Neuronal stem cell (in vitro differentiated cells): ENCODE results near the gene C18orf32.

Experiments
- DNase-seq: peaks from one replicate; pipeline ENCODE4 v3.0.0-alpha.2; 2013; ENCODE audit warnings: low spot score
- H2AFZ ChIP-seq: one replicate; pipeline ENCODE4 v1.6.1; 2013; ENCODE audit warnings: mild to moderate bottlenecking, low read length, inconsistent platforms
- H2AK5ac ChIP-seq: 2 replicates; pipeline ENCODE4 v1.6.1; 2013; ENCODE audit warnings: low read depth, mild to moderate bottlenecking, inconsistent platforms, low read length, moderate library complexity, mixed read lengths
- H2BK120ac ChIP-seq: 2 replicates; pipeline ENCODE4 v1.6.1; 2013; ENCODE audit warnings: low read depth, mild to moderate bottlenecking, inconsistent platforms, low read length, moderate library complexity, mixed read lengths
- H2BK12ac ChIP-seq: one replicate; pipeline ENCODE4 v1.6.1; 2013; ENCODE audit warnings: low read length, inconsistent platforms
- H2BK15ac ChIP-seq: 2 replicates; pipeline ENCODE4 v1.6.1; 2013; ENCODE audit warnings: mild to moderate bottlenecking, low read length, inconsistent platforms, mixed read lengths
- H2BK5ac ChIP-seq: one replicate; pipeline ENCODE4 v1.6.1; 2013; ENCODE audit warnings: inconsistent platforms, mild to moderate bottlenecking, low read length, moderate library complexity
- H3K14ac ChIP-seq: one replicate; pipeline ENCODE4 v1.6.1; 2013; ENCODE audit warnings: low read length, inconsistent platforms
- H3K18ac ChIP-seq: 2 replicates; pipeline ENCODE4 v1.6.1; 2013; ENCODE audit warnings: low read length, inconsistent platforms
- H3K23ac ChIP-seq: 2 replicates; pipeline ENCODE4 v1.6.1; 2013; ENCODE audit warnings: low read depth, mild to moderate bottlenecking, mixed read lengths, low read length, inconsistent platforms; ENCODE audit not compliant: poor library complexity
- H3K27ac ChIP-seq: replicated peaks from 3 replicates; pipeline ENCODE4 v1.5.1; 2013; ENCODE audit warnings: low read length, inconsistent platforms
- H3K27me3 ChIP-seq, 3 experiments: 2 replicates each; pipeline ENCODE4 v1.6.1; 2013; ENCODE audit warnings: low read length in 3 of 3, mild to moderate bottlenecking in 2 of 3, inconsistent platforms in 1 of 3, low read depth in 1 of 3, mixed read lengths in 1 of 3, moderate library complexity in 1 of 3; ENCODE audit not compliant: control insufficient read depth in 3 of 3, insufficient read depth in 3 of 3
- H3K36me3 ChIP-seq, 2 donors: replicated peaks in 1 of 2; 2 replicates each; pipeline ENCODE4 v1.6.1; 2013; ENCODE audit warnings: low read length in 2 of 2; ENCODE audit not compliant: control insufficient read depth in 2 of 2, insufficient read depth in 2 of 2
- H3K4ac ChIP-seq: 2 replicates; pipeline ENCODE4 v1.6.1; 2013; ENCODE audit warnings: inconsistent platforms, mild to moderate bottlenecking, low read length, moderate library complexity
- H3K4me1 ChIP-seq, 2 donors: 1 replicate in 1 of 2; 2 replicates in 1 of 2; pipeline ENCODE4 v1.6.1; 2013; ENCODE audit warnings: low read length in 2 of 2, low read depth in 1 of 2; ENCODE audit not compliant: control insufficient read depth in 2 of 2, insufficient read depth in 1 of 2
- H3K4me2 ChIP-seq: one replicate; pipeline ENCODE4 v1.6.1; 2013; ENCODE audit warnings: mild to moderate bottlenecking, low read length, inconsistent platforms; ENCODE audit not compliant: insufficient read depth, poor library complexity, severe bottlenecking
- H3K4me3 ChIP-seq, 2 donors: 2 replicates each; pipeline ENCODE4 v1.5.1; 2013; ENCODE audit warnings: low read length in 2 of 2, mild to moderate bottlenecking in 2 of 2, inconsistent platforms in 1 of 2, moderate library complexity in 1 of 2
- H3K79me1 ChIP-seq: one replicate; pipeline ENCODE4 v1.6.1; 2013; ENCODE audit warnings: low read depth, mild to moderate bottlenecking, inconsistent platforms, low read length, moderate library complexity
- H3K9ac ChIP-seq: one replicate; pipeline ENCODE4 v1.6.1; 2013; ENCODE audit warnings: mild to moderate bottlenecking, low read depth, low read length, inconsistent platforms; ENCODE audit not compliant: poor library complexity
- H3K9me3 ChIP-seq, 2 donors: replicated peaks in 1 of 2; 2 replicates each; pipeline versions ENCODE3 to v1.6.1; 2013; ENCODE audit warnings: low read length in 2 of 2, mild to moderate bottlenecking in 2 of 2, inconsistent platforms in 1 of 2, low read depth in 1 of 2, mixed read lengths in 1 of 2, moderate library complexity in 1 of 2; ENCODE audit not compliant: control insufficient read depth in 2 of 2, insufficient read depth in 1 of 2
- H4K8ac ChIP-seq: one replicate; pipeline ENCODE4 v1.6.1; 2013; ENCODE audit warnings: low read depth, mild to moderate bottlenecking, inconsistent platforms, low read length, moderate library complexity
- H4K91ac ChIP-seq: one replicate; pipeline ENCODE4 v1.6.1; 2013; ENCODE audit warnings: low read length, low read depth, mild to moderate bottlenecking, inconsistent platforms; ENCODE audit not compliant: poor library complexity
- WGBS, 2 donors: extraction: QIAGEN DNeasy Blood & Tissue Kit; methylation state at CpG; one replicate each; pipeline ENCODE4 v1.1.7; 2013; ENCODE audit warnings: missing lambda C conversion rate in 2 of 2, mixed read lengths in 1 of 2; ENCODE audit not compliant: insufficient read length in 2 of 2, insufficient replicate concordance in 1 of 2; ENCODE audit errors: extremely low coverage in 2 of 2; 5-methylcytosine and 5-hydroxymethylcytosine counted together

Gene C18orf32

DNA sequence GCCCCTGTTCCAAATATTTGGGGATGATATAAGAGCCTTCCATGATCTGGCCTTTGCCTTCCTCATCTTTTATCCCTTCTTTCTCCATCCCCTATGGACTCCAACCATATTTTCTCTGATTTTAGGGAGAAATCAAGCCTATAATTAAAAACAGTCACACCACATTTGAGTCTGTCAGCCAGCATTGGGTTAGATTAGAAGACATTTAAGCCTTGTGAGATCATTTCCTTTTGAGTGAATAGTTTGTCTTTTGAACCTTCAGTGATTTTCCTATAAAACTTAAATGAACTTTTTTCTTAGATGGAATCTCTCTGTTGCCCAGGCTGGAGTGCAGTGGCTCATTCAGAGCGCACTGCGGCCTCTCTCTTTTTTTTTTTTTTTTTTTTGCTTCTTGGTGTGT lies 7.6 kb upstream of the C18orf32 start:
- Histone ChIP-seq H3K4me3 (no peak overlapping the region), H2BK5ac (no peak overlapping the region), H2AK5ac (no peak overlapping the region), H3K27me3 (peaks cover 0 to 46% (median 0%) of the 10 kb centered on the region in 3 experiments), H3K36me3 (peaks cover 10 to 21% of the 10 kb centered on the region in 2 donors), H3K79me1 (no peaks in the 10 kb centered on the region), H3K4me2 (no peak overlapping the region), H3K4ac (no peak overlapping the region), H2BK120ac (no peak overlapping the region), H2BK12ac (no peak overlapping the region), H3K9ac (no peak overlapping the region), H4K91ac (no peak overlapping the region), H3K4me1 (peaks cover 16 to 21% of the 10 kb centered on the region in 2 donors), H2BK15ac (no peak overlapping the region), H3K9me3 (no peaks in the 10 kb centered on the region), H3K14ac (no peak overlapping the region), H3K27ac (no peak overlapping the region), H3K18ac (no peak overlapping the region), H2AFZ (no peak overlapping the region), H4K8ac (no peak overlapping the region), H3K23ac (no peak overlapping the region)
- no peak for DNase-seq
- WGBS, 2 donors = no CpG with 5 or more reads among the region's 2 CpGs

DNA sequence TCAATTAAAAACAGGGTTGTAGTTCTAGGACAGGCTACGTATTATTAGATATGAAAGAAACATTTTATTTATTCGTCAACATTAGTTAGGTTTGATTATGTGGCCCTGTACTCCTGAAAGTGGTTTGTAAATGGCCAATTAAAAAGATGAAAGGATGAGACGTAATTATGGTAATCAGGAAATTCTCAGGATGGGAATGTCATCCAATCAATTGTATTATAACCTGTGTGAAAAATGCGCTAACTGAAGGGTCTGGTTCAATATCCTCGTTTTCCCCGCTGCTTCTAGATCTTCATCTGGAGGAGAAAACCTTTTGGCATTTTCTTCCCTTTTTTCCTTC lies 5.6 kb upstream of the C18orf32 start:
- no CpG with 5 or more reads among the region's 6 CpGs for WGBS, 2 donors

DNA sequence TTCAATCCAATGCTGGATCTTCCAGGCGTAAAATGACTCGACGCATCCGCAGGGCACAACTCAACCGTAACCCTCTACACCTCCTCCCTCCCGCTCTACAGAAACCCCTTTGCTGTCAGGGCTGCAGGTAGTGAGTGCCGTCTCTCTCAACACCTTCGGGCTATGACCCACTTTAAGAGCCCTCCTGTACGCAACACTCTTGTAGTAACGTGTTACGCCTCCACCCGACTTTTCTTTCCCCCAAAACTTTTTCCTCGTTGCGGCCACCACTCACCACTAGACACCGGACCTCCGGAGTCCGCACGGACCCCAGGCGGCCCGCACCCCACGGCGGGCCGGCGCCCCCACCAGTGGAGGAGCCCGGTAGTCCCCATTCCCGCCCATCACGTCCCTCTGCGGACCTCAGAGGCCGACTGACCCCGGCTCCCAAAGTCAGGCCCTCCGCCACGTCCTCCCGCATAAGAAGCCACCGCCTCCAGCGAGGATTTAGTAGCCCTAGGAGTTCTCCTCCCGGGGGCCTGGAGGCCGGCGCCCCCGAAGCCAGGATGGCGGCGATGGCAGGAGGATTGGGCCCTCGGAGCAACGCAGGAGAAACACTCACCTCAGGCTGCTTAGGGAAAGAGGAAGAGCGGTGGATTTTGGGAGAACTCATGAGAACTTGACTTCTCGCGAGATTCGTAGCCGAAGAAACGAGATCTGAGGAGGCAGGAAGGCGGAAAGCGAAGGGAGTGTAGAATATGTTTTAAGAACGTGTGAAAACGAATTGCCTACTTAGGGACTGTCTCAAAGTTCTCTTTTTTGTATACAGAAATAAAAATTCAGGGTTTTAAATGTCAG lies 5.0 kb upstream of the C18orf32 start, which contains the start of gene RPL17:
TSS of gene RPL17 (minus strand) at position 609 of the 837 bp plus-strand sequence.
- H2BK5ac ChIP-seq = no peak within 1 kb of the TSS
- peaks cover 0 to 26% (median 0%) of the 10 kb centered on the region in 3 experiments for H3K27me3 ChIP-seq
- WGBS, 2 donors = no CpG with 5 or more reads among the region's 53 CpGs
- H3K36me3 ChIP-seq = peaks cover 15 to 43% of the 10 kb centered on the region in 2 donors
- peak within 1 kb of the TSS; percentile 12 for H3K4ac ChIP-seq
- no peaks in the 10 kb centered on the region for H3K9me3 ChIP-seq
- H3K4me3 ChIP-seq = peak within 1 kb of the TSS; percentile 86 to 87
- DNase-seq = peak; percentile 98
- peak within 1 kb of the TSS; percentile 80 for H3K27ac ChIP-seq
- H2BK120ac ChIP-seq = no peak within 1 kb of the TSS
- no peak within 1 kb of the TSS for H2BK15ac ChIP-seq
- H3K9ac ChIP-seq = peak within 1 kb of the TSS; percentile 94
- H2AFZ ChIP-seq = peak within 1 kb of the TSS; percentile 79
- H3K79me1 ChIP-seq = no peaks in the 10 kb centered on the region
- peak within 1 kb of the TSS; percentile 82 for H4K91ac ChIP-seq
- H3K14ac ChIP-seq = peak within 1 kb of the TSS; percentile 63
- peak within 1 kb of the TSS; percentile 98 for H3K18ac ChIP-seq
- H3K4me1 ChIP-seq = peaks cover 8 to 25% of the 10 kb centered on the region in 2 donors
- H2AK5ac ChIP-seq = peak within 1 kb of the TSS; percentile 78
- peak within 1 kb of the TSS; percentile 66 for H3K4me2 ChIP-seq
- H4K8ac ChIP-seq = no peak within 1 kb of the TSS
- H3K23ac ChIP-seq = peak within 1 kb of the TSS; percentile 89
- H2BK12ac ChIP-seq = no peak within 1 kb of the TSS

More for the DNA sequence above, 5.6 kb upstream of the C18orf32 start:
- H2AFZ ChIP-seq = peak overlapping the region; percentile 62
- no peak overlapping the region for H4K8ac ChIP-seq
- no peaks in the 10 kb centered on the region for H3K79me1 ChIP-seq
- H2BK15ac ChIP-seq = no peak overlapping the region
- no peak overlapping the region for H3K23ac ChIP-seq
- peaks cover 8 to 21% of the 10 kb centered on the region in 2 donors for H3K4me1 ChIP-seq
- DNase-seq = no peak
- no peaks in the 10 kb centered on the region for H3K9me3 ChIP-seq
- no peak overlapping the region for H3K4me2 ChIP-seq
- no peak overlapping the region for H2BK12ac ChIP-seq
- H4K91ac ChIP-seq = no peak overlapping the region
- H2BK5ac ChIP-seq = no peak overlapping the region
- H3K27me3 ChIP-seq = peaks cover 0 to 28% (median 0%) of the 10 kb centered on the region in 3 experiments
- H3K18ac ChIP-seq = no peak overlapping the region
- H3K4me3 ChIP-seq = no peak overlapping the region
- no peak overlapping the region for H3K4ac ChIP-seq
- H3K9ac ChIP-seq = no peak overlapping the region
- no peak overlapping the region for H3K27ac ChIP-seq
- H3K36me3 ChIP-seq = peaks cover 15 to 41% of the 10 kb centered on the region in 2 donors
- no peak overlapping the region for H2BK120ac ChIP-seq
- no peak overlapping the region for H2AK5ac ChIP-seq
- no peak overlapping the region for H3K14ac ChIP-seq

DNA sequence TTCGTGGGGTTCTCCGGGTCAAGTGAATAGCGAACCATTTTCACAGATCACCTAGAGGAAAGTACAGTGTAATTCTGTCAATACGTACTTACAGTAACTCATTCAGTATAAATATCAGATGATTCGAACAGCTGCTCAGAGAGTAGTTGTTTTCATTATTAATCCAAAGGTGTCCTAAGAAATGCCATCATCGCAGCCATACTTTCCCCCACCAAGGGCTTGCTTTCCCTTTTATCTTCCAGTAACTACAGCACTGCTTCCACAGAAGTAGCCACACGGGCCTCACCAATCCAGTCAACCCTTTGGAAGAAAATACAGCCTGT lies 4.5 kb upstream of the C18orf32 start:
- no peaks in the 10 kb centered on the region for H3K9me3 ChIP-seq
- H3K9ac ChIP-seq = peak overlapping the region; percentile 94
- no peak overlapping the region for H2BK15ac ChIP-seq
- H3K27ac ChIP-seq = peak overlapping the region; percentile 80
- H2AFZ ChIP-seq = no peak overlapping the region
- H3K4me2 ChIP-seq = peak overlapping the region; percentile 66
- DNase-seq = no peak
- no peak overlapping the region for H2BK120ac ChIP-seq
- peak overlapping the region; percentile 86 to 87 for H3K4me3 ChIP-seq
- H3K14ac ChIP-seq = no peak overlapping the region
- no peak overlapping the region for H2BK12ac ChIP-seq
- no peak overlapping the region for H4K8ac ChIP-seq
- H3K4me1 ChIP-seq = peaks cover 8 to 27% of the 10 kb centered on the region in 2 donors
- H3K18ac ChIP-seq = no peak overlapping the region
- no CpG with 5 or more reads among the region's 7 CpGs for WGBS, 2 donors
- H4K91ac ChIP-seq = no peak overlapping the region
- no peak overlapping the region for H3K4ac ChIP-seq
- no peak overlapping the region for H2BK5ac ChIP-seq
- no peaks in the 10 kb centered on the region for H3K79me1 ChIP-seq
- peak overlapping the region; percentile 78 for H2AK5ac ChIP-seq
- H3K23ac ChIP-seq = peak overlapping the region; percentile 51
- H3K27me3 ChIP-seq = peaks cover 0 to 23% (median 0%) of the 10 kb centered on the region in 3 experiments
- peaks cover 15 to 43% of the 10 kb centered on the region in 2 donors for H3K36me3 ChIP-seq
